GM21786 (cell line): ENCODE data around the gene ADAMTS10.
"Not testable (repeated sequence)": the region's sequence is repeated elsewhere in the genome, so short reads cannot be mapped to it uniquely, and the experiment has no call there.

Source experiments
- ATAC-seq: cut with Tn5 transposase; IDR thresholded peaks from one replicate; pipeline ENCODE4 v1.9.1; 2021; ENCODE audit not compliant: unreplicated experiment

Gene ADAMTS10

GRCh38 chr19:8566855-8567254 is 43.7 kb downstream of the ADAMTS10 start:
- ATAC-seq = no peak

DNA sequence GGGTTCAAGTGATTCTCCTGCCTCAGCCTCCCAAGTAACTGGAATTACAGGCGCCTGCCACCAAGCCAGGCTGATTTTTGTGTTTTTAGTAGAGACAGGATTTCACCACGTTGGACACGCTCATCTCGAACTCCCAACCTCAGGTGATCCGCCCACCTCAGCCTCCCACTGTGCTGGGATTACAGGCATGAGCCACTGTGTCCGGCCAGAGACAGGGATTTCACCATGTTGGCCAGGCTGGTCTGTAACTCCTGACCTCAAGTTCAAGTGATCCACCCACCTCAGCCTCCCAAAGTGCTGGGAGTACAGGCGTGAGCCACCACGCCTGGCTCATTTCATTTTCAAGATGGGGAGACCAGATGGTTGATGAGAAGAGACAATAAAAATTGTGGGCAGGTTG is 45.6 kb downstream of the ADAMTS10 start:
- ATAC-seq = not testable (repeated sequence)

GRCh38 chr19:8561075-8561764 is 49.3 kb downstream of the ADAMTS10 start:
- ATAC-seq = no peak

GRCh38 chr19:8558325-8558724 is 52.2 kb downstream of the ADAMTS10 start:
- ATAC-seq = no peak

GRCh38 chr19:8557642-8558238 is 52.8 kb downstream of the ADAMTS10 start:
- no peak for ATAC-seq

DNA sequence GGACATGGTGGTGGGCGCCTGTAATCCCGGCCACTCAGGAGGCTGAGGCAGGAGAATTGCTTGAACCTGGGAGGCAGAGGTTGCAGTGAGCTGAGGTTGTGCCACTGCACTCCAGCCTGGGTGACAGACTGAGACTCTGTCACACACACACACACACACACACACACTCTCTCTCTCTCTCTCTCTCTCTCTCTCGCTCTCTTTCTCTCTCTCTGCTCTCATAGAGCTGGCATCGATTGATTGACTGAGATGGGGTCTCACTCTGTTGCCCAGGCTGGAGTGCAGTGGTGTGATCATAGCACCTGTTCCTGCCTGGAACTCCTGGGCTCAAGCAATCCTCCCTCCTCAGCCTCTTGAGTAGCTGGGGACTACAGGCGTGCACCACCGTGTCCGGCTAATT is 56.8 kb downstream of the ADAMTS10 start:
- not testable (repeated sequence) for ATAC-seq

DNA sequence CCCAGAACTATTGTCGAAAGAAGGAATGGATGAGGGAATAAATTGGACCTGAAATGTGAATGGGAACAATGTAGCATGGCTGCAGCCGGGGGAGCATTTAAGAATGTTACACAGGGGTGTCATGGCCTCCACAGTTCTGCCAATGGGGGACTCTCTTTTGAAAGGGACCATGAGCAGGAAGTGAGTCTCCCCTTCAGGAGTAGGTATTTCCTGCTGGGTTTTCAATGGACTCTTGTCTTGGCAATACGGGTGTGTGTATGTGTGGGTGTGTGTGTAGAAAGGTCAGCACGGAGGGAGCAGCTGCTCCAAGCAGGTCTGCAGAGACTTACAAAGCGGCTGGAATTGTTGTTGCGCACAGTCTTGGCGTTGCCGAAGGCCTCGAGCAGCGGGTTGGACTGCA is 57.7 kb downstream of the ADAMTS10 start:
- ATAC-seq = no peak

DNA sequence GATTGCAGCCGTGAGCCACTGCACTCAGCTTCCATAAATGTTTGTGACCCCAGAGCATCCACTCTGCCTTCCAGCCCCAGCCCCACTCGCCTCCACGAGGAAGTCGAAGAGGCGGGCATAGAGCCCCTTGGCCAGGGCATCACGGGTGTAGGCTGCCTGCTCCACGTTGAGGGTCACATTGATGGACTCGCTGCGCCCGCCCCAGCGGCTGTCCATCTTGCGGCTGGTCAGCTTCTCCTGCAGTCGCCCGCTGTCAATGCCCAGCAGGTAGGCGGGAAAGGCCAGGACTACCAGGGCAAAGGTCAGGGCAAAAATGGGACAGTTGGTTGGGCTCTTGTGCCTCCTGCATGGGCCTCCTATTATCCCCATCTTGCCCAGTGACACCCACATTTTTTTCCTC is 60.4 kb downstream of the ADAMTS10 start:
- no peak for ATAC-seq

DNA sequence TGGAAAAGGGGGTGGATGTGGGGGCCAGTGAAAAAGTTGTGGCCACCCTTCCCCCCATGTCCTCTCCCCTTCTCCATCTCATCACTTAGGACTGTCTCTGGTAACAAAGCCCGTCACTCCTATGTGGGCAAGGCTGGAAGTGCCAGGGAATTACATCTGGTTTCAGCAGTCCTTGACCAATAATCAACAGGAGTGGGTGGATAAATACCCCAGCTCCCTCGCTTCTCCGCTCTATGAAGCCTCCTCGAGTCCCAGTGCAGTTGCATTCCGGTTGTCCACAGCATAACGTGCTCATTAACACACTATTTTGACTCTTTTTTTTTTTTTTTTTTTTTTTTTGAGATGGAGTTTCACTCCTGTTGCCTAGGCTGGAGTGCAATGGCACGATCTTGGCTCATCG is 64.8 kb downstream of the ADAMTS10 start:
- no peak for ATAC-seq

GRCh38 chr19:8544168-8544567 is 66.3 kb downstream of the ADAMTS10 start:
- ATAC-seq = no peak

DNA sequence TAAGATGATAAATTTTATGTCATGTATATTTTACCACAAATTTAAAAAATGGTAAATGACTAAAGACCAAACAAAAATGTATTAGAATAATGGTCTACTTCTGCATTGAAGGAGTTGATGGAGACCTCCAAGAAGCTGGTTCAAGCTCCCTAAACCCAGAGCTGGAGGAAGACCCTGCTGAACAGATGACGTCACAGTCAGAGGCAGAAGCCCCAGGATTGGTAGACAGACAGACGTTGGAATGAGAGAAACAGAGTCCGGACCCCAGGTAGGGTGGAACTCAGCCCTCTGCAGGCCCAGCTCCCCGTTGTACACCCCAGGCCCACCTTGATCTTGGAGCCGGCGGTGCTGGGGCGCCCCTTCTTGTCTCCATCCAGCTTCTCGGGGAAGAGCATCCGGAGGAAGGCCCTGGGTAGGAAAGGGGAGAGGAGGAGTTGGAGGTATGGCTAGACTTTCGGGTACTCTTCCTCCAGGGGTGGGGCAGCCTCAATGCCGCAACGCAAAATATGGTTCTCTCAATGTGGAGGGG is 70.8 kb downstream of the ADAMTS10 start:
- ATAC-seq = no peak

DNA sequence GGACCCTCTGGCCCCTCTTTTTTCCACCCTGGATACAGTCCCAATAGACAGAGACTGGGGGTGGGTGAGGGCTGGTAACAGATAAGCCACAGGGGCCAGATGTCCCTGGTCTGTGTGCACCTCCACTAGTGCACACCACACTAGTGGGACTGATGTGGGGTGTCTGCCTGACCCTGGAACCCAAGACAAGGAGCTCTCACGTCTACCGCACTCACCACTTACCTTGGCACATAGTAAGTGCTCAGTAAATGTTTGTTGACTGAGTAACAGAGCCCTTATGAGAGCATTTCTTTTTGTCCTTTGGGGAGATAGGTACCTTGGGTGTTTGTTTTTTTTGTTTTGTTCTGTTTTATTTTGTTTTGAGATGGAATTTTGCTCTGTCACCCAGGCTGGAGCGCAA is 73.4 kb downstream of the ADAMTS10 start:
- ATAC-seq = no peak

- ATAC-seq = no peak
These were observed 74.2 kb downstream of the ADAMTS10 start for GRCh38 chr19:8536282-8536681.

GRCh38 chr19:8532225-8532624 is 78.3 kb downstream of the ADAMTS10 start:
- ATAC-seq = no peak

GRCh38 chr19:8531470-8531869 is 79.0 kb downstream of the ADAMTS10 start:
- no peak for ATAC-seq
